SK-N-SH treated with all-trans-retinoic acid at 6 μM for 48 hours (cell line): ENCODE measurements around the gene HBQ1.
"Not testable (repeated sequence)": the region's sequence is repeated elsewhere in the genome, so short reads cannot be mapped to it uniquely, and the experiment has no call there.

ENCODE experiments used
- ATAC-seq: fragments of 200-7000 bp; cut with Tn5 transposase; 3 replicates; pipeline ENCODE4 v1.9.1; 2020; ENCODE audit warnings: mild to moderate bottlenecking, moderate library complexity
- ESRRG ChIP-seq: fragments of 250-450 bp; sonication (Bioruptor Pico); IDR thresholded peaks from 2 replicates; pipeline ENCODE4 v1.6.1; 2021; ENCODE audit warnings: mild to moderate bottlenecking
- GLIS3 ChIP-seq: fragments of 250-450 bp; sonication (Bioruptor Pico); IDR thresholded peaks from 2 replicates; pipeline ENCODE4 v1.5.0; 2020; ENCODE audit warnings: mild to moderate bottlenecking, moderate library complexity
- RARB ChIP-seq: fragments of 250-450 bp; sonication (Bioruptor Pico); IDR thresholded peaks from 2 replicates; pipeline ENCODE4 v1.8.0; 2021; ENCODE audit warnings: mild to moderate bottlenecking, moderate library complexity
- SNAI2 ChIP-seq: fragments of 250-450 bp; sonication (Bioruptor Pico); IDR thresholded peaks from 2 replicates; pipeline ENCODE4 v1.5.0; 2020; ENCODE audit warnings: mild to moderate bottlenecking, moderate library complexity
- ZC3H10 ChIP-seq: fragments of 250-450 bp; sonication (Bioruptor Pico); IDR thresholded peaks from 2 replicates; pipeline ENCODE4 v1.5.1; 2021; ENCODE audit warnings: mild to moderate bottlenecking, moderate library complexity
- ZNF565 ChIP-seq: fragments of 450-650 bp; formaldehyde crosslinking; conservative IDR thresholded peaks from 2 replicates; pipeline ENCODE4 v1.5.0; 2020; ENCODE audit warnings: low read depth, mild to moderate bottlenecking, moderate library complexity
- ZNF8 ChIP-seq: fragments of 450-650 bp; formaldehyde crosslinking; IDR thresholded peaks from 2 replicates; pipeline ENCODE4 v1.5.0; 2020; ENCODE audit warnings: mild to moderate bottlenecking, moderate library complexity
- TF ChIP-seq, protein P1 (sequence below): fragments of 250-450 bp; sonication (Bioruptor Pico); IDR thresholded peaks from 2 replicates; pipeline ENCODE4 v1.8.0; 2020; ENCODE audit warnings: mild to moderate bottlenecking, moderate library complexity, borderline replicate concordance
- TF ChIP-seq, protein P2 (sequence below): fragments of 250-450 bp; sonication (Bioruptor Pico); IDR thresholded peaks from 2 replicates; pipeline ENCODE4 v1.5.1; 2021; ENCODE audit warnings: mild to moderate bottlenecking, moderate library complexity
- TF ChIP-seq, protein P3 (sequence below): fragments of 250-450 bp; sonication (Bioruptor Pico); IDR thresholded peaks from 2 replicates; pipeline ENCODE4 v1.8.0; 2021; ENCODE audit warnings: low read depth, mild to moderate bottlenecking, moderate library complexity, borderline replicate concordance
- TF ChIP-seq, protein P4 (sequence below): fragments of 250-450 bp; sonication (Bioruptor Pico); IDR thresholded peaks from 2 replicates; pipeline ENCODE4 v1.5.0; 2020; ENCODE audit warnings: mild to moderate bottlenecking, moderate library complexity

The HBQ1 gene

DNA sequence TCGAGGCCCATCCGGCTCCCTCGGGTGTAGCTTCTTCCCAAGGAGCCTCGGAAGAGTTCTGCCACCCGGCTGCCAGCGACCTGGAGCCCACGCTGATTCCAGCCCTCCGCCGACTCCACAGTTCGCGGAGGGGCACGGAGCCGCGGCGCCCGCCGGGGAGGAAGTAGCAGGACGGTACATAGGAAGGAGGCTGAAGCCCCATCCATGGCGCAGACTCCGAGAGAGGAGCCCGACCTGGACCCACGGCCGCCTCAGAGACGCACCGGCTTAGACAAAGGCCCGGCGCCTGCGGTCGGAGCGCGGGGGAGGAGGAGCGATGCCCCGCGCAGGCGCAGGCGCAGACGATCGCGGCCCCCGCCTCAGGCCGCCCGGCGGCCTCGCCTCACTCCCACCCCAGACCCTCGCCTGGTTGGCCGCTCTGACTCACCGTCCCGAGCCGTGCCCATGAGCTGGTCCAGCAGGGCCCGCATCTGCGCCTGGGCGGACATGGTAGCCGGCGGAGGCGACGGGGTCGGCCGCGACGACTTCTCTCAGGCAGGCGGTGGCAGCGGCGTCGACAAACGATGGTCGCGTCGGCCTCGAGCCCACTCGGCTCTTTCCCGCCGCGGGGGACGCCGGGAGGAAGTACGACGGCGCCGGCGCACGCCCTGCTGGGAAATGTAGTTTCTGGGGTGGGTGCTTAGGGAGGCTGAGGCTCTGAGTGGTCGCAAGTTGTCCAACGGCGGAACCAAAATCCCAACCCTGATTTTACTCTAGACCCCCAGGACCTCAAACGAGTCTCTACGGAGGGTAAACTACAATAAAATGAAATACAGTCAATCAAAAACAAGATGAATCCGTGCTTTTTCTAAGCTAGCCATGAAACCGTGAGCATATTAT is 48.8 kb downstream of the HBQ1 start, which contains the start of gene LUC7L (continued):
- TF ChIP-seq, protein P1, sequence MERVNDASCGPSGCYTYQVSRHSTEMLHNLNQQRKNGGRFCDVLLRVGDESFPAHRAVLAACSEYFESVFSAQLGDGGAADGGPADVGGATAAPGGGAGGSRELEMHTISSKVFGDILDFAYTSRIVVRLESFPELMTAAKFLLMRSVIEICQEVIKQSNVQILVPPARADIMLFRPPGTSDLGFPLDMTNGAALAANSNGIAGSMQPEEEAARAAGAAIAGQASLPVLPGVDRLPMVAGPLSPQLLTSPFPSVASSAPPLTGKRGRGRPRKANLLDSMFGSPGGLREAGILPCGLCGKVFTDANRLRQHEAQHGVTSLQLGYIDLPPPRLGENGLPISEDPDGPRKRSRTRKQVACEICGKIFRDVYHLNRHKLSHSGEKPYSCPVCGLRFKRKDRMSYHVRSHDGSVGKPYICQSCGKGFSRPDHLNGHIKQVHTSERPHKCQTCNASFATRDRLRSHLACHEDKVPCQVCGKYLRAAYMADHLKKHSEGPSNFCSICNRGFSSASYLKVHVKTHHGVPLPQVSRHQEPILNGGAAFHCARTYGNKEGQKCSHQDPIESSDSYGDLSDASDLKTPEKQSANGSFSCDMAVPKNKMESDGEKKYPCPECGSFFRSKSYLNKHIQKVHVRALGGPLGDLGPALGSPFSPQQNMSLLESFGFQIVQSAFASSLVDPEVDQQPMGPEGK: no peak
- TF ChIP-seq GLIS3 (CRISPR knock-in tag) (no peak), SNAI2 (peak; percentile 67; the same call in 1 of the 2 replicates), ZNF565 (CRISPR knock-in tag) (no peak), ZNF8 (CRISPR knock-in tag) (no peak), RARB (no peak)
- TF ChIP-seq, all 23 proteins: peak for 4

DNA sequence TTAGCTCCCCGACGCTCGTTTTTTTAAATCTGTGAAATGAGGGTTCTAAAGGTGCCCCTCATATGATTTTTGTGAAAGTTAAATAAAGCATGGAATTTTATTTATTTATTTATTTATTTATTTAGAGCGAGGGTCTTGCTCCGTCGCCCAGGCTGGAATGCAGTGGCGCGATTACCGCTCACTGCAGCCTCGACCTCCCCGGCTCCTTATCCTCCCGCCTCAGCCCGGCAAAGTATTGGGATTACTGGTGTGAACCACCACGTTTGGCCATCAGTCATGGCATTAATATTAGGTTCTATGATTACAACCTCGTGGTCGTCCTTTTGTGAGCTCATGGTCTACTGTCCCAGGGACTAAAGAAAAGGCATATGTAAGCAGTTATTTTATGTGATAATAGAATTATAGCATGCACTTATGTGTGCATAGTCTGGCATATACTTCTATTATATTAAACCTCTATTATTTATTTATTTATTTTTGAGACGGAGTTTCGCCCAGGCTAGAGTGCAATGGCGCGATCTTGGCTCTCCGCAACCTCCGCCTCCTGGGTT is 49.5 kb downstream of the HBQ1 start:
- no peak for ATAC-seq
- TF ChIP-seq, protein P2, sequence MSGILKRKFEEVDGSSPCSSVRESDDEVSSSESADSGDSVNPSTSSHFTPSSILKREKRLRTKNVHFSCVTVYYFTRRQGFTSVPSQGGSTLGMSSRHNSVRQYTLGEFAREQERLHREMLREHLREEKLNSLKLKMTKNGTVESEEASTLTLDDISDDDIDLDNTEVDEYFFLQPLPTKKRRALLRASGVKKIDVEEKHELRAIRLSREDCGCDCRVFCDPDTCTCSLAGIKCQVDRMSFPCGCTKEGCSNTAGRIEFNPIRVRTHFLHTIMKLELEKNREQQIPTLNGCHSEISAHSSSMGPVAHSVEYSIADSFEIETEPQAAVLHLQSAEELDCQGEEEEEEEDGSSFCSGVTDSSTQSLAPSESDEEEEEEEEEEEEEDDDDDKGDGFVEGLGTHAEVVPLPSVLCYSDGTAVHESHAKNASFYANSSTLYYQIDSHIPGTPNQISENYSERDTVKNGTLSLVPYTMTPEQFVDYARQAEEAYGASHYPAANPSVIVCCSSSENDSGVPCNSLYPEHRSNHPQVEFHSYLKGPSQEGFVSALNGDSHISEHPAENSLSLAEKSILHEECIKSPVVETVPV (CRISPR knock-in tag): no peak
- no peak for TF ChIP-seq ZC3H10
- TF ChIP-seq, protein P3, sequence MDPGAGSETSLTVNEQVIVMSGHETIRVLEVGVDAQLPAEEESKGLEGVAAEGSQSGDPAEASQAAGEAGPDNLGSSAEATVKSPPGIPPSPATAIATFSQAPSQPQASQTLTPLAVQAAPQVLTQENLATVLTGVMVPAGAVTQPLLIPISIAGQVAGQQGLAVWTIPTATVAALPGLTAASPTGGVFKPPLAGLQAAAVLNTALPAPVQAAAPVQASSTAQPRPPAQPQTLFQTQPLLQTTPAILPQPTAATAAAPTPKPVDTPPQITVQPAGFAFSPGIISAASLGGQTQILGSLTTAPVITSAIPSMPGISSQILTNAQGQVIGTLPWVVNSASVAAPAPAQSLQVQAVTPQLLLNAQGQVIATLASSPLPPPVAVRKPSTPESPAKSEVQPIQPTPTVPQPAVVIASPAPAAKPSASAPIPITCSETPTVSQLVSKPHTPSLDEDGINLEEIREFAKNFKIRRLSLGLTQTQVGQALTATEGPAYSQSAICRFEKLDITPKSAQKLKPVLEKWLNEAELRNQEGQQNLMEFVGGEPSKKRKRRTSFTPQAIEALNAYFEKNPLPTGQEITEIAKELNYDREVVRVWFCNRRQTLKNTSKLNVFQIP (CRISPR knock-in tag): no peak
- no peak for TF ChIP-seq GLIS3 (CRISPR knock-in tag)
- TF ChIP-seq, protein P4, sequence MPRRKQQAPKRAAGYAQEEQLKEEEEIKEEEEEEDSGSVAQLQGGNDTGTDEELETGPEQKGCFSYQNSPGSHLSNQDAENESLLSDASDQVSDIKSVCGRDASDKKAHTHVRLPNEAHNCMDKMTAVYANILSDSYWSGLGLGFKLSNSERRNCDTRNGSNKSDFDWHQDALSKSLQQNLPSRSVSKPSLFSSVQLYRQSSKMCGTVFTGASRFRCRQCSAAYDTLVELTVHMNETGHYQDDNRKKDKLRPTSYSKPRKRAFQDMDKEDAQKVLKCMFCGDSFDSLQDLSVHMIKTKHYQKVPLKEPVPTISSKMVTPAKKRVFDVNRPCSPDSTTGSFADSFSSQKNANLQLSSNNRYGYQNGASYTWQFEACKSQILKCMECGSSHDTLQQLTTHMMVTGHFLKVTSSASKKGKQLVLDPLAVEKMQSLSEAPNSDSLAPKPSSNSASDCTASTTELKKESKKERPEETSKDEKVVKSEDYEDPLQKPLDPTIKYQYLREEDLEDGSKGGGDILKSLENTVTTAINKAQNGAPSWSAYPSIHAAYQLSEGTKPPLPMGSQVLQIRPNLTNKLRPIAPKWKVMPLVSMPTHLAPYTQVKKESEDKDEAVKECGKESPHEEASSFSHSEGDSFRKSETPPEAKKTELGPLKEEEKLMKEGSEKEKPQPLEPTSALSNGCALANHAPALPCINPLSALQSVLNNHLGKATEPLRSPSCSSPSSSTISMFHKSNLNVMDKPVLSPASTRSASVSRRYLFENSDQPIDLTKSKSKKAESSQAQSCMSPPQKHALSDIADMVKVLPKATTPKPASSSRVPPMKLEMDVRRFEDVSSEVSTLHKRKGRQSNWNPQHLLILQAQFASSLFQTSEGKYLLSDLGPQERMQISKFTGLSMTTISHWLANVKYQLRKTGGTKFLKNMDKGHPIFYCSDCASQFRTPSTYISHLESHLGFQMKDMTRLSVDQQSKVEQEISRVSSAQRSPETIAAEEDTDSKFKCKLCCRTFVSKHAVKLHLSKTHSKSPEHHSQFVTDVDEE (CRISPR knock-in tag): no peak
- TF ChIP-seq ESRRG (CRISPR knock-in tag): no peak

DNA sequence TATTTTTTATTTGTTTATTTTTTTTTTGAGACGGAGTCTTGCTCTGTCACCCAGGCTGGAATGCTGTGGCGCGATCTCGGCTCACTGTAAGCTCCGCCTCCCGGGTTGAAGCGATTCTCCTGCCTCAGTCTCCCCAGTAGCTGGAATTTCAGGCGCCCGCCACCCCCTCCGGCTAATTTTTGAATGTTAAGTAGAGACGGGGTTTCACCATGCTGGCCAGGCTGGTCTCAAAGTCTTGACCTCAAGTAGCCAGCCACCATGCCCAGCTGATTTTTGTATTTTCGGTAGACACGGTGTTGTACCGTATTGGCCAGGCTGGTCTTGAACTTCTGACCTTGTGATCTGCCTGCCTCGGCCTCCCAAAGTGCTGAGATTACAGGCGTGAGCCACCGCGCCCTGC is 50.1 kb downstream of the HBQ1 start:
- ATAC-seq: not testable (repeated sequence)
